GM18861 (cell line): Measurements from ENCODE around the gene MMEL1.
"Not testable (repeated sequence)": the region's sequence is repeated elsewhere in the genome, so short reads cannot be mapped to it uniquely, and the experiment has no call there.

Source experiments
- ATAC-seq: cut with Tn5 transposase; IDR thresholded peaks from one replicate; pipeline ENCODE4 v1.9.1; 2021; ENCODE audit not compliant: unreplicated experiment

The MMEL1 gene

GRCh38 chr1:2560299-2561073 is 72.3 kb downstream of the MMEL1 start:
- ATAC-seq = no peak

- ATAC-seq = no peak
Measured at GRCh38 chr1:2559509-2560298, 73.1 kb downstream of the MMEL1 start.

DNA sequence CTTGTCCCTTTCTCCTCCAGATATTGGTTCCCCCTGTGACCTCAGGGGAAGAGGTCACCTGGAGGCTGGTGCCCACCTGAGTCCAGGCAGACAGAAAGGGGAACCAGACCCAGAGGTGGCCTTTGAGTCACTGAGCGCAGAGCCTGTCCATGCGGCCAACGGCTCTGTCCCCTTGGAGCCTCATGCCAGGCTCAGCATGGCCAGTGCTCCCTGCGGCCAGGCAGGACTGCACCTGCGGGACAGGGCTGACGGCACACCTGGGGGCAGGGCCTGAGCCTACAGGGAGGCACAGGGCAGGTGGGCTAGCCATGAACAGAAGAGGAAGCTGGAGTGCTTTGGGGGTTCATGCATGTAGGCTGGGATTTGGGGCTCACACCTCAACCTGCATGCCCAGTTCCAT is 74.0 kb downstream of the MMEL1 start:
- no peak for ATAC-seq

DNA sequence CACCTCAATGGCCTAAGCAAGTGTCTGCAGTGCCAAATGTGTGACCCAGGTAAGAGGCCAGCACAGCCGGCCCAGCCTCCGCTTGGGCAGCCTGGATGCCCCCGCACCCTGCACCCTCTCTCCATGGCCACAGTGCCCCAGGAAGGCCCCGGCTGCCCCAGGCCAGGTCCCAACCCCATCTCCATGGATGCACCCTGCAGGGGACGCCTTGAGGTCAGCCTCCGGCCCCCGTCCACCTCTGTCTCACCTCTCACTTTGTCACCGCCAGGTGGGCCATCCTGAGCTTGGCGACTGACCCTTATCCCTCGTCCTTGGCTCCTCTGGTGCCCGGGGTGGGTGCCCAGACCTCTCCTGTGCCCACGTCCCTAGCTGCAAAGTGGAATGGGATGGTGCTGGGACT is 74.4 kb downstream of the MMEL1 start:
- no peak for ATAC-seq

GRCh38 chr1:2557482-2558400 is 75.1 kb downstream of the MMEL1 start:
- no peak for ATAC-seq

GRCh38 chr1:2556678-2557481 is 75.9 kb downstream of the MMEL1 start:
- ATAC-seq = no peak

DNA sequence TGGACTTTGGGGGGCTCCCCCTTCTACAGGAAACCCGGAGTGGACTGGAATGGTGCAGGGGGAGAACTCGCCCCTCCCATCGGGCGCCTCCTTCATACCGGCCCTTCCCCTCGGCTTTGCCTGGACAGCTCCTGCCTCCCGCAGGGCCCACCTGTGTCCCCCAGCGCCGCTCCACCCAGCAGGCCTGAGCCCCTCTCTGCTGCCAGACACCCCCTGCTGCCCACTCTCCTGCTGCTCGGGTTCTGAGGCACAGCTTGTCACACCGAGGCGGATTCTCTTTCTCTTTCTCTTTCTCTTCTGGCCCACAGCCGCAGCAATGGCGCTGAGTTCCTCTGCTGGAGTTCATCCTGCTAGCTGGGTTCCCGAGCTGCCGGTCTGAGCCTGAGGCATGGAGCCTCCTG is 76.5 kb downstream of the MMEL1 start, which contains the start of gene TNFRSF14:
TNFRSF14 (plus strand) TSS at position 95 of the 401 bp plus-strand sequence; CDS start at position 389, 294 bp downstream.
- ATAC-seq = peak; percentile 22

DNA sequence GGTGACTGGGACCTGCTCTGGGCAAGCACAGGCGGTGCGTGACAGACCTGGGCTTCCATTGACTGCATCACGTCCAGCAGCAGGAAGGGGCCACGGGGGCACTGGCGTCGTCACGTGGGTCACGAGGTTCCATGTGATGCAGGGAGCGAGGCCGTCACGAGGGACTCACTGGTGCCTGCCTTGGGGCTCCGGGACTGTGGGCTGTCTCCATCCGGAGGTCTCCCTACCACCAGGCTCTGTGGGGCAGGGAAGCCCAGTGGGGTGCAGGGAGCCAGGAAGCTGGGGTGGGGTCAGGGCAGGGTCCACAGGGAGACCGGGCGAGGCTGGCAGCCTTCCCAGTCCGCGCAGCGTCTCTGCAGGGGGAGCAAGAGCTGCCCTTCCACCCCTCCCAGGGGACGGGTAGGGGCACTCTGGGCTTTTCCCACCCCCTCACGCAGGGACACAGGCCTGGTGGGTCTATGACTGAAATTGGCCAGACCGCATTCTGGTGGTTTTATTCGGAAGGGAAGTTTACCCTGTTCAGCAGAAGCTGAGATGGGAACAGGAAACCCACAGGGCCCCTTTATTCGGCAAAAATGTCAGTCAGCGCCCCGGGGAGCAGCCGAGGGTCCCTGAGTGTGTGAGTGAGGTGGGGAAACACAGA is 77.1 kb downstream of the MMEL1 start:
- ATAC-seq = peak; percentile 31

GRCh38 chr1:2554621-2555387 is 78.0 kb downstream of the MMEL1 start:
- no peak for ATAC-seq

DNA sequence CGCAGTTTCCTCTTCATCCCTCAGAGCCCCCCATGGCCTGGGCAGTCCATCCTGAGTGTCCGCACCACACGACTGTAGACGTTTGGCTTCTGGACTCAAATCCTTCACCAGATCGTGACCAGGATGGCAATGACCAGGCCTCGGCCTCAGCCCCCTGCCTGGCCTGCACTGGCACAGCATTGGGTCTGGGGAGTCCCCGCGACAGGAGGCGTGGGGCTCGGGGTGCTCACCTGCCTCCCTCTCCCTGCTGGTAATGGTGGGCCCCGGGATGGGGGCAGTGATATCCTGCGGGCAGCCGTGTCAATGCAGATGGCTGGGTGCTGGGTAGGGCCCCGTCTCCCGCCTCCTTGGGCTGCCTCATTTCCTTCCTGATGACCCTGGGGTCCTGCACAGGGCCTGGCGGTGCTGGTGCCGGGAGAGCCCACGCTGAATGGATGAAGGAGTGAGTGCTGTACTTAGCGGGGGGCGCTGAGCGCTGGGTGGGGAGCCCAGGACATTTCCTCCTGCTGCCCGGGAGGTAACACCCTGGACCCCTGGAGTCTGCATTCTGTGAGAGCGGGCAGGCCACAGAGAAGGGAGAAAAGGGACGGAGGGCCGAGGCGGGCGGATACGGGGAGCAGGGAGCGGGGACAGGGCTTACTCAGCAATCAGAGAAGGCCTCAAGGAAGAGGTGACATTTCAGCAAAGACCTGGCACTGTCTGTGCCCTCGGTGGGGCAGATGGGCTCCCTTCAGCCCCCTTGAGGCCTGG is 78.8 kb downstream of the MMEL1 start:
- ATAC-seq = no peak

DNA sequence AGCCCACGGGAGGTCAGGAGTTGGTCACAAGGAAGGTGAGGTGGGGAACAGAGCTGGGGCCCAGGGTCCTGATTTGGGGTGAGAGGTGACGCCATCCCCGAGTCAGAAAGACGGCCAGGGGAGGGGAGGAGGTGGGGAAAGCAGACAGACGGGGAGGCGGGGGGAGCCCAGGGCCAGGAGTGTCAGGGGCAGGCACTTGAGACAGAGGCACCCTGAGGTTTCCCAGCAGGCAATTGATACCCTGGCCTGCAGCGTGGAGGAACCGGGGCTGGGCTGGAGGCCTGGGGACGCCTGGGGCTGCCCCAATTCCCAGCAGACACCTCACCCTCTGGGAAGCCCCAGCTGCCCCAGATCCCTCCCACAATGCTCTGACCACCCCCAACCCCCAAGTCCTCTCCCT is 79.7 kb downstream of the MMEL1 start:
- not testable (repeated sequence) for ATAC-seq

GRCh38 chr1:2552189-2552588 is 80.6 kb downstream of the MMEL1 start:
- ATAC-seq = no peak

- not testable (repeated sequence) for ATAC-seq
Measured at GRCh38 chr1:2551544-2551943, 81.3 kb downstream of the MMEL1 start.

GRCh38 chr1:2550309-2550861 is 82.4 kb downstream of the MMEL1 start:
- ATAC-seq = not testable (repeated sequence)

GRCh38 chr1:2549367-2550029 is 83.3 kb downstream of the MMEL1 start:
- ATAC-seq = not testable (repeated sequence)

DNA sequence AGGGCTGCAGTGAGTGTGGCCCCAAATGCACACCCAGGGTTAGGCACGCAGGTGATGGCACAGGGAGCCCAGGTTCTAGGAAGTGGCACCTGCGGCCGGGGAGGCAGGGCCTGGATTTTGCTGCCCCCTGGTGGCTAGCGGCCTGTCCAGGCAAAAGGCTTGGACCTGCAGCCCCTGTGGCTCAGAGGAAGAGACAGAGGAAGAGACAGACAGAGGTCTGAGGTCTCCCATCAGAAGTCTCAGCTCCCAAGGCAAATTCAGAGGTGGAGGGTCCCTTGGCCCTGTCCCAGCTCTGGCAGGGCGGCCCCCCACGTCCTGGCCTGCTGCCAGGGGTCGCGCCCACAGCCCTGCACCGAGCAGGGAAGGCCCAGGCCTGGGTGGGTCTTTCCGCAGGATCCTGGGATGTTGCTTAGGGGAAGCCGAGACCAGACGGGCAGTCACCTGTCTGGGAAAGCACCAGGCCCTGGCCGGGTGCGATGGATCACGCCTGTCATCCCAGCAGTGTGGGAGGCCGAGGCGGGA is 84.7 kb downstream of the MMEL1 start:
- peak; percentile 14 for ATAC-seq
